ENCODE results near the gene CREG1.

The CREG1 gene

GRCh38 chr1:167502719-167503462 is 50.7 kb downstream of the CREG1 start:
- peaks cover 7% of the 10 kb centered on the region for H3K36me3 ChIP-seq (ENCODE audit: control insufficient read depth, low read length)
- no peak overlapping the region for H3K4me2 ChIP-seq (ENCODE audit: low read length)
- peaks cover 10% of the 10 kb centered on the region for H3F3A ChIP-seq (ENCODE audit: control insufficient read depth, insufficient read depth)
- H3K27ac ChIP-seq (ENCODE audit: low read depth, low read length): no peak overlapping the region
- no peak overlapping the region for H3K4me3 ChIP-seq (ENCODE audit: low read length)
- no peaks in the 10 kb centered on the region for H4K20me1 ChIP-seq (ENCODE audit: control insufficient read depth, insufficient read depth, low read depth, low read length)
- H3K4me1 ChIP-seq (ENCODE audit: control insufficient read depth, low read length): peaks cover 47% of the 10 kb centered on the region
- H3K9me3 ChIP-seq (ENCODE audit: control insufficient read depth, insufficient read depth, low read length): peaks cover 4% of the 10 kb centered on the region; the same call in 1 of the 2 replicates
- H3K9me2 ChIP-seq (replicated peaks; ENCODE audit: control insufficient read depth, low read length): no peaks in the 10 kb centered on the region
- TF ChIP-seq EZH2phosphoT487 (IDR thresholded peaks at IDR 0.05; ENCODE audit: borderline replicate concordance, low read length) (no peak), CTCF (IDR thresholded peaks at IDR 0.05; ENCODE audit: low read depth, low read length, poor library complexity, severe bottlenecking) (no peak)
- H3K27me3 ChIP-seq (ENCODE audit: control insufficient read depth, low read length): no peaks in the 10 kb centered on the region
- H3K79me2 ChIP-seq (ENCODE audit: control insufficient read depth, low read length): no peaks in the 10 kb centered on the region

GRCh38 chr1:167502192-167502551 is 51.4 kb downstream of the CREG1 start:
- H4K20me1 ChIP-seq (ENCODE audit: control insufficient read depth, insufficient read depth, low read depth, low read length): no peaks in the 10 kb centered on the region
- TF ChIP-seq CTCF (IDR thresholded peaks at IDR 0.05; ENCODE audit: low read depth, low read length, poor library complexity, severe bottlenecking) (no peak), EZH2phosphoT487 (IDR thresholded peaks at IDR 0.05; ENCODE audit: borderline replicate concordance, low read length) (no peak)
- peak overlapping the region; percentile 68; the same call in 1 of the 2 replicates for H3K4me2 ChIP-seq (ENCODE audit: low read length)
- H3K36me3 ChIP-seq (ENCODE audit: control insufficient read depth, low read length): peaks cover 7% of the 10 kb centered on the region
- H3F3A ChIP-seq (ENCODE audit: control insufficient read depth, insufficient read depth): peaks cover 10% of the 10 kb centered on the region
- H3K79me2 ChIP-seq (ENCODE audit: control insufficient read depth, low read length): no peaks in the 10 kb centered on the region
- no peaks in the 10 kb centered on the region for H3K27me3 ChIP-seq (ENCODE audit: control insufficient read depth, low read length)
- 0 out of 2 replicates have a peak overlapping the region, but pooled peaks have one; percentile 19 for H3K4me3 ChIP-seq (ENCODE audit: low read length)
- H3K4me1 ChIP-seq (ENCODE audit: control insufficient read depth, low read length): peaks cover 47% of the 10 kb centered on the region
- no peaks in the 10 kb centered on the region for H3K9me2 ChIP-seq (replicated peaks; ENCODE audit: control insufficient read depth, low read length)
- peaks cover 4% of the 10 kb centered on the region; the same call in 1 of the 2 replicates for H3K9me3 ChIP-seq (ENCODE audit: control insufficient read depth, insufficient read depth, low read length)
- no peak overlapping the region for H3K27ac ChIP-seq (ENCODE audit: low read depth, low read length)

GRCh38 chr1:167501515-167502191 is 51.9 kb downstream of the CREG1 start:
- Histone ChIP-seq H3K4me1 (ENCODE audit: control insufficient read depth, low read length) (peaks cover 47% of the 10 kb centered on the region), H3K27ac (ENCODE audit: low read depth, low read length) (no peak overlapping the region), H3K27me3 (ENCODE audit: control insufficient read depth, low read length) (no peaks in the 10 kb centered on the region), H3K9me3 (ENCODE audit: control insufficient read depth, insufficient read depth, low read length) (peaks cover 4% of the 10 kb centered on the region; the same call in 1 of the 2 replicates), H3K36me3 (ENCODE audit: control insufficient read depth, low read length) (peaks cover 7% of the 10 kb centered on the region), H3F3A (ENCODE audit: control insufficient read depth, insufficient read depth) (peaks cover 10% of the 10 kb centered on the region), H3K9me2 (replicated peaks; ENCODE audit: control insufficient read depth, low read length) (no peaks in the 10 kb centered on the region), H3K4me3 (ENCODE audit: low read length) (peak overlapping the region; percentile 19), H3K4me2 (ENCODE audit: low read length) (peak overlapping the region; percentile 68), H3K79me2 (ENCODE audit: control insufficient read depth, low read length) (no peaks in the 10 kb centered on the region), H4K20me1 (ENCODE audit: control insufficient read depth, insufficient read depth, low read depth, low read length) (no peaks in the 10 kb centered on the region)
- TF ChIP-seq EZH2phosphoT487 (IDR thresholded peaks at IDR 0.05; ENCODE audit: borderline replicate concordance, low read length) (no peak), CTCF (IDR thresholded peaks at IDR 0.05; ENCODE audit: low read depth, low read length, poor library complexity, severe bottlenecking) (no peak)
